ENCODE data around the gene RMI2.
"Not testable (repeated sequence)": the region's sequence is repeated elsewhere in the genome, so short reads cannot be mapped to it uniquely, and the experiment has no call there.

RMI2 gene

GRCh38 chr16:11345040-11345862 lies at the start of gene RMI2:
RMI2 (plus strand) TSS chr16:11345459; CDS start chr16:11345472, 13 bp downstream.
- DNase-seq, result peak; percentile 94

- no peak for DNase-seq
Measured at GRCh38 chr16:11295672-11296071, 49.6 kb upstream of the RMI2 start.

GRCh38 chr16:11296351-11296705 lies 48.9 kb upstream of the RMI2 start:
- no peak for DNase-seq

GRCh38 chr16:11296706-11297491 lies 48.4 kb upstream of the RMI2 start:
- DNase-seq, result no peak

GRCh38 chr16:11297492-11298142 lies 47.6 kb upstream of the RMI2 start:
- DNase-seq, result no peak

- no peak for DNase-seq
Measured at GRCh38 chr16:11298143-11298900, 46.9 kb upstream of the RMI2 start.

GRCh38 chr16:11298950-11299547 lies 46.2 kb upstream of the RMI2 start:
- not testable (repeated sequence) for DNase-seq

- no peak for DNase-seq
Measured at GRCh38 chr16:11299865-11300559, 45.2 kb upstream of the RMI2 start.

- DNase-seq, result no peak
Measured at GRCh38 chr16:11300560-11300892, 44.7 kb upstream of the RMI2 start.

- no peak for DNase-seq
Measured at GRCh38 chr16:11301645-11302501, 43.4 kb upstream of the RMI2 start.

- DNase-seq, result no peak
Measured at GRCh38 chr16:11302977-11303376, 42.3 kb upstream of the RMI2 start.

GRCh38 chr16:11303405-11304138 lies 41.7 kb upstream of the RMI2 start:
- DNase-seq, result no peak

GRCh38 chr16:11306381-11306780 lies 38.9 kb upstream of the RMI2 start:
- DNase-seq, result no peak

GRCh38 chr16:11306997-11307638 lies 38.1 kb upstream of the RMI2 start:
- no peak for DNase-seq

- no peak for DNase-seq
Measured at GRCh38 chr16:11307639-11308492, 37.4 kb upstream of the RMI2 start.

GRCh38 chr16:11308493-11309283 lies 36.6 kb upstream of the RMI2 start:
- no peak for DNase-seq

GRCh38 chr16:11309895-11310633 lies 35.2 kb upstream of the RMI2 start:
- no peak for DNase-seq
